ENCODE measurements around the gene HMGCR.

The HMGCR gene

GRCh38 chr5:75381456-75381855 lies 44.4 kb downstream of the HMGCR start:
- no peak for DNase-seq (ENCODE audit: low read depth)

GRCh38 chr5:75384218-75384617 lies 47.2 kb downstream of the HMGCR start:
- no peak for DNase-seq (ENCODE audit: low read depth)

GRCh38 chr5:75387806-75388205 lies 50.8 kb downstream of the HMGCR start:
- no peak for DNase-seq (ENCODE audit: low read depth)

- DNase-seq (ENCODE audit: low read depth) = no peak
Measured at GRCh38 chr5:75389430-75389829, 52.4 kb downstream of the HMGCR start.

GRCh38 chr5:75395277-75395676 lies 58.3 kb downstream of the HMGCR start:
- DNase-seq (ENCODE audit: low read depth) = no peak

GRCh38 chr5:75405296-75405695 lies 68.3 kb downstream of the HMGCR start:
- DNase-seq (ENCODE audit: low read depth) = no peak
